PC-9 (cell line): Measurements from ENCODE around the gene HEATR5A. TPM values are rescaled to one million over a fixed set of nuclear protein-coding genes. Genes with fewer than 3 reads are reported as not detected.
A peak's percentile ranks its signal among the peaks of the same experiment; 100 is the strongest.

Source experiments
- BruUV-seq: library from RNA; stranded (reverse); fragments of 400-500 nt; replicated peaks from 2 replicates; lab custom pipeline; 2021; lab: Mats Ljungman, UMichigan
- CTCF ChIA-PET: fragments of 300-600 bp; sonication (Branson Sonifier 250); formaldehyde crosslinking; loops from one replicate; lab custom pipeline; 2022; ENCODE audit warnings: antibody characterized with exemption; lab: Charles Lee
- POLR2A ChIA-PET: fragments of 300-600 bp; sonication (Branson Sonifier 250); formaldehyde crosslinking; loops from one replicate; lab custom pipeline; 2022; ENCODE audit warnings: antibody characterized with exemption; ENCODE audit not compliant: unreplicated experiment; lab: Charles Lee
- DNase-seq, 2 experiments: peaks; one replicate each; pipeline versions ENCODE4 v3.0.0 to v3.0.0-alpha.2; 2015 to 2022; ENCODE audit warnings: mixed read lengths in 1 of 2
- H2AFZ ChIP-seq: fragments of 200-600 bp; sonication (generic); 2 replicates; pipeline ENCODE4 v1.8.1; 2017; ENCODE audit warnings: antibody characterized with exemption
- H3F3A ChIP-seq: fragments of 200-600 bp; sonication (generic); 2 replicates; pipeline ENCODE4 v1.8.1; 2017; ENCODE audit warnings: antibody characterized with exemption, mild to moderate bottlenecking, low read depth; ENCODE audit not compliant: insufficient read depth
- H3K27ac ChIP-seq: fragments of 200-600 bp; sonication (generic); 2 replicates; pipeline ENCODE4 v1.6.1; 2016; ENCODE audit warnings: mixed run types
- H3K27me3 ChIP-seq: fragments of 200-600 bp; sonication (generic); 2 replicates; pipeline ENCODE4 v1.6.1; 2016; ENCODE audit warnings: low read depth, mixed run types; ENCODE audit not compliant: insufficient read depth
- H3K36me3 ChIP-seq: fragments of 200-600 bp; sonication (generic); 2 replicates; pipeline ENCODE4 v1.6.1; 2016; ENCODE audit warnings: low read depth, mixed run types
- H3K4me1 ChIP-seq: fragments of 200-600 bp; sonication (generic); replicated peaks from 2 replicates; pipeline ENCODE4 v1.6.1; 2016; ENCODE audit warnings: mixed run types; ENCODE audit not compliant: insufficient read depth
- H3K4me2 ChIP-seq: fragments of 200-600 bp; sonication (generic); 2 replicates; pipeline ENCODE4 v1.6.1; 2017; ENCODE audit warnings: mixed run types
- H3K4me3 ChIP-seq: fragments of 200-600 bp; sonication (generic); 2 replicates; pipeline ENCODE4 v1.6.1; 2016; ENCODE audit warnings: mixed run types
- H3K79me2 ChIP-seq: fragments of 200-600 bp; sonication (generic); 2 replicates; pipeline ENCODE4 v1.6.1; 2017; ENCODE audit warnings: low read depth, mixed run types
- H3K9me2 ChIP-seq: fragments of 200-600 bp; sonication (generic); 2 replicates; pipeline ENCODE4 v1.8.1; 2017; ENCODE audit warnings: mild to moderate bottlenecking; ENCODE audit not compliant: insufficient read depth
- H3K9me3 ChIP-seq: fragments of 200-600 bp; sonication (generic); 2 replicates; pipeline ENCODE4 v1.8.1; 2016; ENCODE audit warnings: low read depth; ENCODE audit not compliant: insufficient read depth
- H4K20me1 ChIP-seq: fragments of 200-600 bp; sonication (generic); 2 replicates; pipeline ENCODE4 v1.8.1; 2017; ENCODE audit not compliant: insufficient read depth
- CTCF ChIP-seq: fragments of 200-600 bp; sonication (generic); conservative IDR thresholded peaks from 2 replicates; pipeline ENCODE4 v1.6.1; 2017; ENCODE audit warnings: mixed run types, antibody characterized with exemption, mild to moderate bottlenecking, moderate library complexity
- EZH2 ChIP-seq: fragments of 200-600 bp; sonication (generic); IDR thresholded peaks from 2 replicates; pipeline ENCODE4 v1.8.0; 2017; ENCODE audit warnings: antibody characterized with exemption, low read depth
- intact Hi-C: fragments of 100-400 bp; cut with micrococcal nuclease; formaldehyde crosslinking; loops from one replicate; pipeline ENCODE4 v1.10.0; 2022; ENCODE audit not compliant: unreplicated experiment
- total RNA-seq: library from RNA; stranded (reverse); gene quantifications from 2 replicates; pipeline ENCODE4 v1.2.3, GENCODE V29; 2021

Gene HEATR5A
- total RNA-seq, 1 experiment from 2014 or later, result 25.7 TPM

GRCh38 chr14:31442284-31442683 is 21.9 kb upstream of the HEATR5A start:
- H3K27ac ChIP-seq, result peak overlapping the region; percentile 58
- no peaks in the 10 kb centered on the region for H3K36me3 ChIP-seq
- no peak overlapping the region for H3K4me3 ChIP-seq
- intact Hi-C loops, result loop anchor here (1.0 kb wide), 1 partner anchor 15 kb away; the partner anchor contains the start of gene DTD2
- no peak for DNase-seq
- POLR2A ChIA-PET, result interaction anchor here (0.6 to 0.9 kb wide), 2 partner anchors 21 to 123 kb away, joined by 3 to 7 read pairs; no protein-coding TSS in a partner anchor
- no peaks in the 10 kb centered on the region for H4K20me1 ChIP-seq
- no peaks in the 10 kb centered on the region for H3K79me2 ChIP-seq
- H3K9me2 ChIP-seq, result no peaks in the 10 kb centered on the region
- peaks cover 18% of the 10 kb centered on the region for H3K4me1 ChIP-seq
- no TSS peak for BruUV-seq
- H3F3A ChIP-seq, result no peaks in the 10 kb centered on the region
- CTCF ChIA-PET, result interaction anchor here (0.6 kb wide), 1 partner anchor 976 kb away, joined by 5 read pairs; no protein-coding TSS in a partner anchor
- no peak for TF ChIP-seq EZH2
- no peak for TF ChIP-seq CTCF
- H3K9me3 ChIP-seq, result no peaks in the 10 kb centered on the region
- no peak overlapping the region for H2AFZ ChIP-seq
- no peaks in the 10 kb centered on the region for H3K27me3 ChIP-seq
- 0 out of 2 replicates have a peak overlapping the region, but pooled peaks have one; percentile 8 for H3K4me2 ChIP-seq

GRCh38 chr14:31441273-31442111 is 21.1 kb upstream of the HEATR5A start:
- peak in 1 of 2 experiments; percentile 51 for DNase-seq
- Histone ChIP-seq H3K9me3 (no peaks in the 10 kb centered on the region), H4K20me1 (no peaks in the 10 kb centered on the region), H3K4me1 (peaks cover 18% of the 10 kb centered on the region), H3K4me3 (no peak overlapping the region), H3K9me2 (no peaks in the 10 kb centered on the region), H3K79me2 (no peaks in the 10 kb centered on the region), H3K4me2 (peak overlapping the region; percentile 8; the same call in 1 of the 2 replicates), H3F3A (no peaks in the 10 kb centered on the region), H2AFZ (no peak overlapping the region), H3K27me3 (no peaks in the 10 kb centered on the region), H3K36me3 (no peaks in the 10 kb centered on the region), H3K27ac (peak overlapping the region; percentile 58)
- ChIA-PET CTCF (interaction anchor here (0.6 kb wide), 1 partner anchor 975 kb away, joined by 5 read pairs; no protein-coding TSS in a partner anchor), POLR2A (interaction anchor here (0.6 to 0.9 kb wide), 2 partner anchors 22 to 123 kb away, joined by 3 to 7 read pairs; no protein-coding TSS in a partner anchor)
- BruUV-seq, result no TSS peak
- intact Hi-C loops, result loop anchor here (1.0 kb wide), 1 partner anchor 16 kb away; the partner anchor contains the start of gene DTD2
- TF ChIP-seq EZH2 (no peak), CTCF (no peak)

GRCh38 chr14:31440280-31440679 is 19.9 kb upstream of the HEATR5A start:
- intact Hi-C loops, result no loop called here
- H2AFZ ChIP-seq, result no peak overlapping the region
- H3K4me2 ChIP-seq, result no peak overlapping the region
- H3K4me3 ChIP-seq, result no peak overlapping the region
- no peaks in the 10 kb centered on the region for H3K27me3 ChIP-seq
- no peaks in the 10 kb centered on the region for H4K20me1 ChIP-seq
- no peaks in the 10 kb centered on the region for H3F3A ChIP-seq
- no peaks in the 10 kb centered on the region for H3K9me2 ChIP-seq
- DNase-seq, result no peak
- TF ChIP-seq CTCF, result no peak
- TF ChIP-seq EZH2, result no peak
- no peaks in the 10 kb centered on the region for H3K79me2 ChIP-seq
- no TSS peak for BruUV-seq
- H3K4me1 ChIP-seq, result peaks cover 12% of the 10 kb centered on the region
- POLR2A ChIA-PET, result no interaction called here
- no peaks in the 10 kb centered on the region for H3K36me3 ChIP-seq
- H3K27ac ChIP-seq, result no peak overlapping the region
- CTCF ChIA-PET, result no interaction called here
- H3K9me3 ChIP-seq, result no peaks in the 10 kb centered on the region
